NCI-H82 treated with DMSO at 0.1 percent for 48 hours (cell line): ENCODE data around the gene GCLC.

Experiments used
- DNase-seq: peaks from one replicate; lab custom pipeline; 2025; ENCODE audit not compliant: unreplicated experiment; lab: John Stamatoyannopoulos, UW

The GCLC gene

GRCh38 chr6:53527249-53527765 is 17.6 kb downstream of the GCLC start:
- DNase-seq, result no peak

- no peak for DNase-seq
Observed at GRCh38 chr6:53526000-53526399, 18.9 kb downstream of the GCLC start.

DNA sequence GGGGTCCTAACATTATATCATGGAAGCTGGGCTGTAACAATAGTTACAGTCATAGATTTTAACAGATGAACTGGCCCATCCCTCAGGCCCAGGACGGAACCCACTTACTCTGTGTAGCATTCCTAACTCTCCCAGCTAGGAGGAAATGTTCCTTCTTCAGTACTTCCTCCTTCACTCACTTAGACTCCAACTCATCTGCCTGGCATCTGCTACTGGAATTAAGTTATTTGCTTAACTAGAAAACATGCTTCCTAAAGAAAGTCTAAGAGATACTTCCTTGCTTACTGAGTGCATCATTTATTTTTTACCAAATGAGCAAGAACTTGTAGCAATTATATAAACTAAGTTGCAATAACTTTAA is 20.5 kb downstream of the GCLC start:
- DNase-seq, result no peak

GRCh38 chr6:53523511-53524454 is 21.1 kb downstream of the GCLC start:
- DNase-seq, result no peak

DNA sequence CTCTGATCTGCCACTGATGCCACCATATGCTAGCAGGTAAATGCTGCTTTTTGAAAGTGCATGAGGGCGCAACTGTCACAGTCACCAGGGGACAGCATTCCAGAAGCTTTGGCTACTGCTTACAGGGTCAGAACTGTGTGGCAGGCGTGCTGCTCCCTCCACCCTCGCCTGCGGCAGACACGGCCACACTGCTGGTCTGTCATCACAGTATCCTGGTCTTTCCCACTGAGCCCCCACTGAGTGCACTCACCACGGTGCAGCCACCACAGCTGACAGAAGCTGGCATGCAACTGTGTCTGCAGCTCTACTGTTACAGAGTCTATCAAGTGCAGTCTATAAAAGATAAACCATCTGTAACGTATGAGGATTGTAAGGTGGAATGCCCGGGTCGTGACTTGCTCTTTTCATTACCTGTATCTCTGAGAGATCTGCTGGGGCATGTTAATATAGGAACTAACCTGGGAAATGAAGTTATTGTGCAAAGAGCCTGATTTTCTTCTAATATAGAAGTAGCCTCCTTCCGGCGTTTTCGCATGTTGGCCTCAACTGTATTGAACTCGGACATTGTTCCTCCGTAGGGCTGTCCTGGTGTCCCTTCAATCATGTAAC is 24.5 kb downstream of the GCLC start:
- no peak for DNase-seq

DNA sequence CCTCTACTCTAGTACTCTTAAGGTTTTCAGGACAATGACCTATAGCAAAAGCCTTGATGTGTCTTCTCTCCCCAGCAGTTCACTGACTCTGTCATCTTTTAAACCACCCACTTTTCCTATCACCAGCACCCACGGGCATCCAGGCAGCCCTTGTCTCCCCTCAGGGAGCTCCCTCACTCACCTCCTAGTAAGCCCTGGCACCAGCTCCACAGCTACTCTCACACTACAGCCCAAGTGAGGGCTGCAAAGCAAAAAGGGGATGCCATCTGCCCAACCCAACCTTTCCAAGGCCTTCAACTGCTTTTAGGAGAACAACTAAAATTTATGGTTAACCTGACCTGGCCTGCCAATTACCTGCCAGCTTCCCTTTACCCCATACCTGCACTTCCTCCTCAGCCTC is 26.0 kb downstream of the GCLC start:
- DNase-seq, result no peak

GRCh38 chr6:53517021-53517420 is 27.9 kb downstream of the GCLC start:
- no peak for DNase-seq

DNA sequence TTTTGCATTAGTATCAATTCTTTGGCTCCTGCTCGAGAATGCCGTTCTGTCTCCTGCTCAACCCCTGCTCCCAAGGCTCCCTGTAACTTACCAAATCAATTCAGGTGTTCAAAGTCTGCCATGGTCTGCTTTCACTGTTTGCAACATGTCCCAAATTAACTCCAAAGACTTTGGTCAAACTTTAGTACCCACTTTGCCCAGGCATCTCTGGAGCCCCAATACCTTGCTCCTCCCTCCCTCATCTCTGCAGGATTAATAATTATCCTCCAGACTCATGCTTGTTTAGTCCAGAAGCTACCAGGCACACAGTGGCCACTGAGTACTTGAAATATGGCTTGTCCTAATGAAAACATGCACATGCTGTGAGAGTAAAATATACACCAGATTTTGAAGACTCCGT is 30.2 kb downstream of the GCLC start:
- DNase-seq, result no peak

DNA sequence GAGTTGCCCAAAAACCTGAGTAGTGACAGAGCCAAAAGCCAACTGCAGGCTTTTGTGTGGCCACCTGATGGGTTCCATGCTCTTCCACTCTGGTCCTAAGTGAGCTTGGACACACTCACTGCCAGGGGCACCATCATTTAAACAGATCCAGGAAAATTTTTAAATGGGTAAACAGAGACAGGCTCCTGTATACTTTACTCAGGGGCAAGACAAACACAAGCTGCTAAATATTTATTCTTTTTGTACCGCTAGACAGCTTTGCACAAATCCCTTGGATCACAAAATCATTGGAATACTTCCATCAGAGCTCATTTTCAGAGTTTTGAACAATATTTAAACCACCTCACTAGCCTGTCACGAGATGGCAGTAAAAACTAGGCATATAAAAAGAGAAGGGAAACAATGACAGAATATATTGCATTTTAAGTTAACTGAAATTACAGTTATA is 31.4 kb downstream of the GCLC start:
- no peak for DNase-seq

GRCh38 chr6:53513056-53513455 is 31.8 kb downstream of the GCLC start:
- DNase-seq, result no peak

DNA sequence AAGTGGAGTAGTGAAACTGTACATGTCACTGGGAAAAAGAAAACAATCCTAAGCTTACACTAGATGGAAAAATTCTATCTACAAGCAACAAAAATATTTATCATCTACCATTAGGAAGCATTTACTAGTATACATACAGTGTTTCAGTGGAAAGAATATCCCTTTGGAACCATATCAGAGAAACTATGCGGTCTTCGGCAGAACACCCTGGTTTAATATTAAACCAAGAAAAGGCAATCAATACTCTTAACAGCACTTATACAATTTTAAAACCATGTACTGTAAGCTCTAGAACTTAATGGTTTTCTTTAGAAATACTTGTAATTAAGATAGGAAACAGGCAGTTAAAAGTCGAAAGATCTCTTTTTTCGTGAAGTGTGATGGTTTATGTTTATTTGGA is 32.3 kb downstream of the GCLC start:
- DNase-seq, result no peak

GRCh38 chr6:53510746-53511145 is 34.2 kb downstream of the GCLC start:
- DNase-seq, result no peak

- DNase-seq, result no peak
Observed at GRCh38 chr6:53506872-53507271, 38.0 kb downstream of the GCLC start.

- no peak for DNase-seq
Observed at GRCh38 chr6:53504512-53504911, 40.4 kb downstream of the GCLC start.

DNA sequence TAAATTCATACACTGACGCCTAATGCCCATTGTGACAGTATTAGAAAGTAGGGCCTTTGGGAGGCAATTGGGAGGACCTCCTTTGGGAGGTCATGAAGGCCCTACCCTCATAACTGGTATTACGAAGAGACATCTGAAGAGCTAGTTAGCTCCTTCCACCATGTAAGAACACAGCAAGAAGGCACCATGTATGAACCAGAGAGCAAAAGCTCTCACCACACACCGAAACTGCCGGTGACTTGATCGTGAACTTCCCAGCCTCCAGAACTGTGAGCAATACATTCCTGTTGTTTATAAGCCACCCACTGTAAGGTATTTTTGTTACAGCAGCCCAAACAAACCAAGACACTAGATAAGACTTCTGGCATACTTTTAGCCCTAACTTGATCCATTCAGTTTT is 41.8 kb downstream of the GCLC start:
- DNase-seq, result no peak

- no peak for DNase-seq
Observed at GRCh38 chr6:53501432-53501831, 43.5 kb downstream of the GCLC start.

- DNase-seq, result no peak
Observed at GRCh38 chr6:53500095-53500494, 44.8 kb downstream of the GCLC start.

- no peak for DNase-seq
Observed at GRCh38 chr6:53499094-53499493, 45.8 kb downstream of the GCLC start.

- DNase-seq, result no peak
Observed at GRCh38 chr6:53498649-53499048, 46.3 kb downstream of the GCLC start.

- no peak for DNase-seq
Observed at GRCh38 chr6:53497905-53498304, 47.0 kb downstream of the GCLC start.

GRCh38 chr6:53496797-53497375 is 48.0 kb downstream of the GCLC start:
- no peak for DNase-seq
